GM19463 (cell line): Measurements from ENCODE around the gene OSCP1.

Source experiments
- ATAC-seq: cut with Tn5 transposase; IDR thresholded peaks from one replicate; pipeline ENCODE4 v1.9.1; 2021; ENCODE audit warnings: mild to moderate bottlenecking, moderate library complexity; ENCODE audit not compliant: unreplicated experiment

Gene OSCP1

DNA sequence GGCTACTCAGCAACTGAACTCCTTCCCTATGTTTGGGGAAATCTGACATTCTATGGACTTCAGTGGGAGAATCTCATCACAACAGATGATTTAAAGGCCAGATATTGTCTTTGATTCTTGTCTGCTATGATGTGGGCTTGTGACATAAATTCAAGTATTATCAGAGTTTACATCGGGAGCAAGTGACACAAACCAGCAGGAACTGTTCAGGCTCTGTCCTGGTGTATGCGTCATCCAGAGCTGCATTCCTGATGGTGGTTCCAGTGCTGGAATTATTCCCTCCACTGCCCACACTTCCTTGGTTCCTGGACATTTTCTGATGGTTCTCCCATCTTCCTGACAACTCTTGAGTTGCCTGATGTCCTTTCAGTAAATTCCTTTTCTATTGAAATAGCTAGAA is 41.8 kb downstream of the OSCP1 start:
- no peak for ATAC-seq

DNA sequence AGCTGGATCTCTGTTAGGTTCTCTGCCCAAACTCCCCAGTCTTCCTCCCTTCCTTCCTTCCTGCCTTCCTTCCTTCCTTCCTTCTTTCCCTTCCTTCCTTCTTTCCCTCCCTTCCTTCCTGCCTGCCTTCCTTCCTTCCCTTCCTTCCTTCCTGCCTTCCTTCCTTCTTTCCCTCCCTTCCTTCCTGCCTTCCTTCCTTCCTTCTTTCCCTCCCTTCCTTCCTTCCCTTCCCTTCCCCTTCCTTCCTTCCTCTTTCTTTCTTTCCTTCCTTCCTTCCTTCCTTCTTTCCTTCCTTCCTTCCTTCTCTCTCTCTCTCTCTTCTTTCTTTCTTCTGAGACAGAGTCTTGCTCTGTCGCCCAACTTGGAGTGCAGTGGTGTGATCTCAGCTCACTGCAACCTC is 43.8 kb downstream of the OSCP1 start:
- ATAC-seq, result no peak

DNA sequence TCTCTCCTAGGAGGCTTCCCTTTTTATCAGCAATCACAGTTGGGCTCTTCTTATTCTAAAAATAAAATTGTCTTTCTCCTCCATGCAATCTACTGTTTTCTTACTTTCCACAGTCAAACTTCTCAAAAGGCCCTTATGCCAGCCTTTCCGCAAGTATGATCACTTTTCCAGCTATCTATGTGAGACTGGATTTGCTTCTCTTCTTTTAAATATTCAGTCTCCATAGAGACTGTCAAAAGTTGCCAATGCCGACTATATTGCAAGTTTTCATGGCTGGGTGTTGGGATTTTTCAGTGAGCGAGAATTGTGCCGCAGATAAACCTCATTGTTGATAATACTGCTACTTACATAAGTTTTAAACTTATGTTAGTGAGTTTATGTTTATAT is 47.8 kb downstream of the OSCP1 start:
- ATAC-seq, result no peak

DNA sequence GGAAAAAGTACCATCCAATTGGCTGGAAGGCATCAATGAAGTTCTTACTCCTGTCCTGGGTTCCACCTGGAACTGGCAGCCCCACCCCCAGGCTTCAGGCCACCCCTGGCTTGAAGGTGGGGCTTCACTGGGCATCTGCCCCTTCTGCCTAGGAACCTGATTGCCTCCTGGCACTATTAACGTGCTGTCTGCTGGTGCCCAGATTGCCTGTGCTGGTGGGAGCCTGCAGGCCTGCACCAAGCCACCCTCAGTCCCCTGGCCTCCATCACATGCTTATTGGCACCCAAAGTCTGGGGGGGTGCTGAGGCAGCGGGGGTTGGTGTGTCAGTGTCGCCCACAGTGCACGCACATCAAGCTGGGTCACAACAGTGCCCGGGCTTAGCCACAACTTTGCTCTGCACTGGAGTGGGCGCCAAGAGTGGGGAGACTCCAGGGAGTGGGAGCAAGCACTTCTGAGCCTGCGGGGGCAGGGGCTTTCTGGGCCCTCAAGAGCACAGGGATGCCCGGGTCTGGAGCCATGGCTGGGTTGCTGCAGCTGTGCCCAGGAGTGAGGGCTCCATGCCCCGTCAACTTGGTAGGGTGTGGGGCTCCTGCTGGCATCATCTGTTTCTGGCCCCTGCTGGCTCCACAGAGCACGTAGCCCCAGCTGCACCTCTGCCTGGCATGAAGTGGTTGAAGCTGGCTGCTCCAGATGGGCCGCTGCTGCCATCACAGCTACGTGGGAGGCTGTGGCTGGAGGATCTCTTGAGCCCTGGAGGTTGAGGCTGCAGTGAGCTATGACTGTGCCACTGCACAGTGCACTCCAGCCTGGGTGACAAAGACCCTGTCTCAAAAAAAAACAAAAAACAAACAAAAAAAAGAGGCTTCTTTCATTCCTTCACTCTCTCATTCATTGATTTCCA is 48.4 kb downstream of the OSCP1 start:
- ATAC-seq, result no peak

DNA sequence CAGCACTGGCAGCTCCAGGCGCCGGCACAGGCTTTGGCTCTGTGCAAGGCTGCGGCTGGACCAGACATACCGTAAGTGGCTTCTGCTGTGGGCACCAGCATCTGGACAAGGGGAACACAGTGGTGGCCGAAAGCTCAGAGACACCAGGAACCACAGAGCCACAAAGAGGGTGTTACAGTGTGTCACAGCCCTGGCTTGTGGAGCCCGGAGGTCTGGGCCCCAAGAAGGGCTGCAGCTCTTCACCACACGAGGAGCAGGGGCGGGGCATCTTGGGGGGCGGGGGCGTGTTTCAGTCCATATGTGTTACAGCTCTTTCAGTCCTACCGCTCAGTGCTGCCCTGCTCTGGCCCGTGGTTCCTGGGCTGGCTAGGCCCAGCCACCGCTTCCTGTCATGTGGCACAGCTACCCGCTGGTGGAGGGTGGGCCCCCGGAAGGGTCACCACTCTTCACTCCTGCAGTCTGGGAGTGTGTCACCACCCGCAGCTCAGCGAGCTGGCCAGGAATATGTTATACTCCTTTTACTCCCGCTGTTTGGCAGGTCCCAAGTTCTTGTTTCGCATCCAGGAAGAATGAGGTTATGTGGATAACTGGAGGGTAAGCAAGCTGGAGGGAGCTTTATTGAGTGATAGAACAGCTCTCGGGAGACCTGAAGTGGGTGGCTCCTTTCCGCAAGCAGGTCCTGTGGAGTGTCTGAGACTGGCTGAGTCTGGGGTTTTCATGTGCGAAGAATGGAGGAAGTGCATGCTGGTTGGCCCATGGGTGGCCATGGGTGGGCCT is 49.2 kb downstream of the OSCP1 start:
- ATAC-seq, result no peak

DNA sequence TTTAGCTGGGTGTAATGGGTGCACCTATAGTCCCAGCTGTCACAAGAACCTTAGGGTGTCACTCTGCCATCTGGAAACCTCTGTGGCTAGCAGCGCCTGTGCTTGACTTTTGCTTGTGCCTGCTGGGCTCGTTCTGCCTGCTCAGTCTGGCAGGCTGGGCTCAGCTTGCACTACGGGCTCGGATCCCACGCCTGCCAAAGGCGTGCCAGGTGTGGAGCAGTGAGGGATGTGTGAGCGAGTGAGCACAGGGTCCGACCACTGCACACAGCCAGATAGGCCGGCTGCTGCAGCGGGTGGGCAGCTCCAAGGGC is 49.8 kb downstream of the OSCP1 start:
- ATAC-seq, result no peak

DNA sequence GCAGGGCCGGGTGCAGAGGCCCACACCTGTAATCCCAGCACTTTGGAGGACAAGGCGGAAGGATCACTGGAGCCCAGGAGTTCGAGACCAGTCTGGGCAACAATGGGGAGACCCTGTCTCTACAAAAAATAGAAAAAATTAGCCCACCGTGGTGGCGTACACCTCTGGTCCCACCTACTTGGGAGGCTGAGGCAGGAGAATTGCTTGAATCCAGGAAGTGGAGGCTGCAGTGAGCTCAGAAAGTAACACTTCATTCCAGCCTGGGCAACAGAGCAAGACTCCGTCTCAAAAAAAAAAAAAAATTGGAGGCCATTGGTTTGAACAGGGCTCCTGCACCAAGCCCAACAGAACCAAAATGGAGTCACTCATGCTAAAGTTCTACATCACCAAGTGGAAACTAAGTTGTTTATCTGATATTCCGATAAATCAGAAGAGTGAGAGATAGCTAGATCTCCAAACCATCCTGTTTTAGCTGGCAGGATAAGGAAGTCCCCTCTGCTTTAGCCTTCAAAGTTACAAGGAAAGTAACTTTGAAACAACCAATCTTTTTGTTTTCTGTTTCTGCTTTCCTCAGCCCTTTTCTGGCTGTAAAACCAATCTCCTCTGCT is 51.8 kb downstream of the OSCP1 start:
- ATAC-seq, result no peak

DNA sequence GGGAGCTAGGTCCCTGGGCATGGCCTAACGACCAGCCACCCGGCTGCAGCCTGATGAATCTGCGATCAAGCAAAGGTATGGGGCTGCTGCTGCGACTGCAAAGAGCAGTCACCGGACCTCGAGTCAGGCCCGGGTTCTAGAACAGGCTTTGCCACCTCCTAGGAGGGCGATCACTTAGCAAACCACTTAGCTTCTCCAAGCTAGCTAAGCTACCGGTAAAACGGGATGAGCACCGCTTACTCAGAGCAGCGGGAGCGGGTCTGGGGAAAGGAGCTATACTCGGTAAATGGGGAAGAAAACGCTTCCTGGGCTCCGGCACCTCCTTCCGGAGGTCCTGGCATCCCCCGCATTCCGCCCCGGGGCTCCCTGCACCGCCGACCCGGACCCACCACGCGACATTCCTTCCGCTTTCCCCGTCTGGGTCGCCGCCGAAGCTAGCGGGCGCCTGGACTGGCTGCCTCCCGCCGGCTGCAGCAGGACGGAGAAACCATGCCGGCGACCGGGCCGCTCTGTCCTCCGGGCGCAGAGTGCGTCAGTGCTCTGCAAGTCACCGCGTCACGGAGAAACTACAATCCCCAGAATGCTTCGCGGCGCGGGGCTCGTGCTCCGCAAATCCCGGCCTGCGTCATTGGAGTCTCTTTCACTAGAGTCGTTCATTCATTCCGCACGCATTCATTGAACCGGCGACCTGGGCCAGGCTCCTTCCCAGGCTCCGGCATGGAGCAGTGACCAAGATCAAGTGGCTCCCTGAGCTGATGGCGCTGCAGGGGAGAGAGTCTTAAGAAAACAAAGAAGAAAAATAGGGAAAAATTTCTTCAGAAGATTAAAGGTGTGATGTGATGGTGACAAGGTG is 52.6 kb downstream of the OSCP1 start, which contains the start of gene LSM10:
LSM10 (minus strand) TSS at position 531 of the 853 bp plus-strand sequence. CDS start 3,779 bp downstream, outside the sequence.
- ATAC-seq, result peak; percentile 95

DNA sequence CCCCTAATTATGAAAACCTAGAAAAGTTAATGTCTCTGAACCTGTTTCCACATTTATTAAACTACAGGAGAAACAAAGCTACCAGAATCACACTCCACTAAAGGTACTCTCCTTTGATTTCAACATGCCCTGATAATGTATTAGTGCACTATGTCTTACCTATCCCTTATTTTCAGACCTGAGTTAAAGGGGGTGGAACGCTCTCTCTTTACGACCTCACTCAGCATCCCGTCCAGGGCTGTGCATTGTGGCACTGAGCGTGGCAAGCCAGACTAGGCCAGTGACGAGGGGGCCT is 53.2 kb downstream of the OSCP1 start:
- no peak for ATAC-seq

DNA sequence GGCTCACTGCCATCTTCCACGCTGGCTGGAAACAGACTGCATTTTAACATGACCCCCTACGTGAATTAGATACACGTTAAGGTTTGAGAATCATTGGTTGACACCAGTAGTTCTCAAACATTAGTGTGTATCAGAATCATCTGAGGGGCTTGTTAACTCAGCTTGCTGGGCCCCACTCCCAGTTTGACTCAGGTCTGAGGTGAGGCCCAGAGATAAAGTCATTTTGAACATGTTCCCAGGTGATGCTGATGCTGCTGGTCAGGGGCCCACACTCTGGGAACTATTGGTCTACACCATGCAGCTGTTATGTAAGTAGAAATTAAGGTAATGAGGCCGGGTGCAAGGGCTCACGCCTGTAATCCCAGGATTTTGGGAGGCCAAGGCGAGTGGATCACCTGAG is 53.9 kb downstream of the OSCP1 start:
- no peak for ATAC-seq

DNA sequence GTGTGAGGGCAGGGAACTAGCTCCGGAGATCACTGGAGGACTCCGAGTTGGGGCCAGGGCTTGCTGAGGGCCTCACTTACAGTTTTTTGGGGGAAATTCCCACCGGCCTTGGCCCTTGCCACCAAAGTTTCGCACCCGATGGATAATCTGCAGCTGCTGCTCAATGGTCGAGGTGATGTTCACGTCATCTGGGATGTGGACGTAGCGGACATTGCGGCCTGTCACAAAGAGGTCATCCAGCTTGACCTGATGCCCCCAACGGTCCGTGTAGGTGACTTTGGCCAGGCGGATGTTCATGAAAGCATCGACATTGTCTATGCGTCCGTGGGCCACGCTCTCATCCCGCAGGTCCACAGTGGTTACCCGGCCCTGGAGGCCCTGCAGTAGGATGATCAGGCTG is 56.6 kb downstream of the OSCP1 start:
- ATAC-seq, result no peak

DNA sequence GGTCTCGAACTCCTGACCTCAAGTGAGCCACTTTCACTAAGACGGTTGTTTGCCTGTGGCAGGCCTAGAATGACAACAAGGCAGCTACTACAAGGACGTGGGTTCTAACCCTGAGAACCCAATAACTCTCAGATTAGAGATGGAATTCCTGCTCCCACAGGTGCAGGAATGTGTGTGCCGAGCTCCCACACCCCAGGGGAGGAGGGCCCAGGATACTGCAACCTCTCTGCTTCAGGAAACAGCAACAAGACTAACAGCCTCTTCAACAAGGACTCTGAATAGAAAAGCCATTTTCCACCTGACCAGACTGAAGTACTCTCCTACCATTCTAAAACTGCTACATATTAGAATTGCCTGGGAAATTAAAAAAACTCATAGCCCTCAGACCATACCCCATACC is 57.4 kb downstream of the OSCP1 start:
- no peak for ATAC-seq

DNA sequence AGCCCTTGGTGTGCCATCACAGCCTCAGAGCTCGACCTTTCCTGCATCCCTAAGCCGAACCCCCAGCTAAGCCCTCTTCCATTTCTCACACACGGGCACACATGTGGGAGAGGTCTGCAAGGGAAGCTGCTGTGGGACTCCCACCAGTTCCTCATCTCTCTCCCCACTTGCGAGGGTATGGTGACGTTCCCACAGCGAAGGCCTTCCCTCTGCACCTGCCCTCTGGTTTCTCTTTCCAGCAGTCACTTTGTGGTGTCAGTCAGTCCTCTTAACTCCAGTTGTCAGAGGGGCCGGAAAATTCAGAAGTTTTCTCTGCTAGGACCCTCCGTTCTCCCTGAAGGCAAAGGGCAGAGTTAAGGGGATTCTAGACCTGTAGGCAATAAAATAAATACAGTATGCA is 59.0 kb downstream of the OSCP1 start:
- ATAC-seq, result no peak

DNA sequence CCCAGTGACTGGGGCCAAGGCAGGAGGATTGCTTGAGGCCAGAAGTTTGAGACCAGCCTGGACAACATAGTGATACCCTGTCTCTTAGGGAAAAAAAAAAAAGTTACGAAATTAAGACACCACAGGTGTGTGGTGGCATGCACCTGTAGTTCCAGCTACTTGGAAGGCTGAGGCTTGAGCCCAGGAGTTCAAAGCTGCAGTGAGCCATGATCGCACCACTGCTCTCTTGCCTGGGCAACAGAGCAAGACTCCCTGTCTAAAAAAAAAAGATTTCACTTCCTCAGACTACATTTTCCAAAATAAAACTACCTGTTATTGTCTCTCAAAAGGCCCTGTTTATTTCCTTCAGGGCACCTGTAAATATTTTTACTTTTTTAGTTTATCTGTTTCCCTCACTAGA is 59.8 kb downstream of the OSCP1 start:
- no peak for ATAC-seq

DNA sequence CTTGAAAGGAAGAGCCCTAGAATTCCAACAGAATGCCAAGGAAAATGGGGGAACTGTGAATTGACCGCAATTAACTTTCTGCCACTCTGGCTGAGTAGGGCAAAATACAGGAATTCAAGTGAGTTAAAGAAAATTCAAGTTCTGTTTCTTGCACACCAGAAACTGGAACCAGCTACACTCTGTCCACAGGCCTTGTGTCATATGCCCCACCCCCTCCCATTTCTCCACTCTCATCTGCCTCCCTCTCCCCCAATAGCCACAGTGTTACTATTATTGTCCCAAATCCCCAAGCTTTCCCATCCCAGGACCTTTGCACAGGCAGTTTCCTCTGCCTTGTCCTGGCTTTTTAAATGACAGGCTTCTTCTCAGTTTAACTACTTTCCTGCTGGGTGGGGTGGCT is 60.3 kb downstream of the OSCP1 start:
- ATAC-seq, result no peak

DNA sequence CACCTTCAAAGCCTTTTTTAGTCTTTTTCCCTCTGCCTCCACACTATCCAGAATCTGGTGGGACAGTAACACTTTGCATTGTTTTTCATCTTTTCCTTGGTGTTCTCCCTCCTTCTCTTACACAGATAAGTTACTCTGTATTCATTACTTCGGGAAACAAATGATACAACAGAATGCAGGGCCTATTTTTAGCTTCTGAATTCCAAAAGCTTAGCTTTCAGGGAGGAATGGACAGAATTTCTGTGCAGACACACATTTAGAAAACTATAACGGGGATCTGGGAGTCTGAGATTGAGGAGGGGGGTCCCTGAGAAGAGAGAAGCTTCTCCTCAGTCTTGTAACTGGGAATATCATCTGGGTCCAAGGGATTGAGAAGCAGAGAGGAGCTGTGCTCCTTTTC is 61.0 kb downstream of the OSCP1 start:
- no peak for ATAC-seq

DNA sequence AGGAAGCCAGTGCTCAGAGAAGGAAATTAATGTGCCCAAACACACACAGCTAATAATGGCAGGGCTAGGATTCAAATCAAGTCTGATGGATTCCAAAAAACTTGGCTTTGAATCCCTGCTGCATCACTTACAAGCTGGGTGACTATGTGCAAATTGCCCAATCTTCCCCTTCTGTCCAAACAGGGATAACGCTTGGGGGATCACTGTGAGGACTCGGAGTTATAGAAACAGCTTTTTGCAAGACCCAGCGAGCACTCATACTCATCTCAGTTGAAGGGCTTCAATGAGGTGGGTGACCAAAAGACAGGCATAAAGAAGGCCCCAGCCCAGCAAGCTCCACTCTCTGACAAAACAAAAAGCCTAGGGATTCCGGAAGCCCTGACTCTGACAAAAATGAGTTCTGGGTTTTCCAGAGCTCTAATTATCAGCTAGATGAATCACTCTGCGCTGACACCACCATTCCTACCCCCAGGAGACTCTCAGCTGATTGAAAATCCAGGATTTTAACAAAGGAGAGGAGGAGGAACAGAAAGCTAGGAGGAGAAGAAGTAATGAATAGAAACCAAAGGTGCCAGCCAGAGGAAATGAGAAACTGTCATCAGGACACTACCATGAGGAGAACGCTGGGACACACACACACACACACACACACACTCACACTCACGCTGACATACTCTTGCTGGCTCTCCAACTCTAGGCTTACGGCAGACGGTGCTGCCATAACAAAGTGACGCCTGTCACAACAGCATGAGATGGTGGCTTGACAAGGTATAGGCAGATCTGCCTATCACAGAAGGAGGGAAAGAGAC is 62.9 kb downstream of the OSCP1 start:
- ATAC-seq, result no peak

DNA sequence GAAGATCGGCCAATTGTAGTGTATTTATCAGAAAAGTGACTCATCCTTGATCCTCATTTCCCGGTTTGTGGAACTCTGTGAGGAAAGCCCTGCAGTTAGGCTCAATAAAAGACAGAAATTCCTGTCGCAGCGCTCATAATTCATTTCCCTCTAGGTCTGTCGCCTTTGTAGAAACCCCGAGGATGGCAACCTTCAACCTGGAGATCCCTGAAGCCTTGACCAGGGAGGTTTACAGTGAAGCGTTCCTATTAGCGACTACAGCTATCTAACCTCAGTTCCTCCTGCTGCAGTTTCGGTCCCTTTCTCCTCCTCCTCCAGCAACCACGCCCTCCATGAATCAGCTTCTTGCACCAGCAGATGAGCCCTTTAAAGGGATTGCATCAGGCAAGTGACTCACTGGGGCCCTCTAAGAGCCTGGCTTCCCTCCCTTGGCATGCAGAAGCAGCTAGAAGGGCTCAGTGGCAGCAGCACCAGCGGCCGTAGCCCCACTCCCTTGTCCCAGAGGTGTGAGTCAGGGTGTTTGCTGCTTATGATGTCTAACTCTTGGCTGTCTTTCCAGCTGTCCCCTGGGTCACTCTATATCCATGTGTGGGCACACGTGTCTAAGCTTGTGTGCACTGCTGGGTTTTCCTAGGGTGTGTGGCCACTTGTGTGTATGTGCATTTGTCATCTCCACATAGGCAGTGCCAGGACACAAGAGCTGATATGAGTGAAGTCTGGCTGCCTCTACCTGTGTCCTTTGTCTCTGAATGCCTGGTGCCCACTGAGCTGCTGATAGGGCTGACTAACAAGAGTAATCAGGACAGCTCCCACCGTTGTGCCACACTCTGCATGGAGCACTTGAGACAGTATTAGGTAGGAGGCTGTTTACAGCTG is 63.7 kb downstream of the OSCP1 start:
- peak; percentile 54 for ATAC-seq
